HEK293 (cell line): ENCODE data around the gene QPCTL.
A peak's percentile ranks its signal among the peaks of the same experiment; 100 is the strongest.

Experiments used
- BCL11A ChIP-seq: fragments of 450-650 bp; formaldehyde crosslinking; IDR thresholded peaks from 2 replicates; pipeline ENCODE4 v1.5.1; 2016; ENCODE audit warnings: low read depth, missing biosample characterization, missing genetic modification characterization
- BCL11B ChIP-seq: fragments of 450-650 bp; formaldehyde crosslinking; IDR thresholded peaks from 2 replicates; pipeline ENCODE4 v1.5.1; 2016; ENCODE audit warnings: low read depth, missing biosample characterization, missing genetic modification characterization
- CTCF ChIP-seq: fragments of 450-650 bp; formaldehyde crosslinking; IDR thresholded peaks from 2 replicates; pipeline ENCODE4 v1.5.1; 2016; ENCODE audit warnings: missing biosample characterization, missing genetic modification characterization
- GLIS2 ChIP-seq: fragments of 450-650 bp; formaldehyde crosslinking; IDR thresholded peaks from 2 replicates; pipeline ENCODE4 v1.5.1; 2016; ENCODE audit warnings: missing biosample characterization, missing genetic modification characterization
- PRDM1 ChIP-seq: fragments of 450-650 bp; formaldehyde crosslinking; IDR thresholded peaks from 2 replicates; pipeline ENCODE4; 2016; ENCODE audit warnings: missing biosample characterization, missing genetic modification characterization
- PRDM10 ChIP-seq: fragments of 450-650 bp; formaldehyde crosslinking; IDR thresholded peaks from 2 replicates; pipeline ENCODE4 v1.5.1; 2016; ENCODE audit warnings: missing biosample characterization, missing genetic modification characterization
- PRDM4 ChIP-seq: fragments of 450-650 bp; formaldehyde crosslinking; IDR thresholded peaks from 2 replicates; pipeline ENCODE4 v1.5.1; 2017; ENCODE audit warnings: missing biosample characterization, missing genetic modification characterization
- ZBTB11 ChIP-seq: fragments of 450-650 bp; formaldehyde crosslinking; conservative IDR thresholded peaks from 2 replicates; pipeline ENCODE4 v1.5.1; 2016; ENCODE audit warnings: low read depth, missing biosample characterization, missing genetic modification characterization
- ZBTB48 ChIP-seq: fragments of 450-650 bp; formaldehyde crosslinking; IDR thresholded peaks from 2 replicates; pipeline ENCODE4 v1.5.1; 2016; ENCODE audit warnings: missing biosample characterization, missing genetic modification characterization
- ZEB2 ChIP-seq: fragments of 450-650 bp; formaldehyde crosslinking; IDR thresholded peaks from 2 replicates; pipeline ENCODE4 v1.5.1; 2016; ENCODE audit warnings: missing biosample characterization, missing genetic modification characterization
- ZFP37 ChIP-seq: fragments of 450-650 bp; formaldehyde crosslinking; IDR thresholded peaks from 2 replicates; pipeline ENCODE4 v1.5.1; 2016; ENCODE audit warnings: missing biosample characterization, missing genetic modification characterization
- ZNF18 ChIP-seq: fragments of 450-650 bp; formaldehyde crosslinking; IDR thresholded peaks from 2 replicates; pipeline ENCODE4 v1.5.1; 2016; ENCODE audit warnings: missing biosample characterization, missing genetic modification characterization
- ZNF221 ChIP-seq: fragments of 450-650 bp; formaldehyde crosslinking; IDR thresholded peaks from 2 replicates; pipeline ENCODE4 v1.5.1; 2017; ENCODE audit warnings: missing biosample characterization, missing genetic modification characterization, borderline replicate concordance
- ZNF274 ChIP-seq, 2 experiments: fragments of 200-500 bp in 1 of 2; fragments of 450-650 bp in 1 of 2; sonication (Bioruptor generic) in 1 of 2; formaldehyde crosslinking in 1 of 2; IDR thresholded peaks; 2 replicates each; pipeline versions ENCODE4 v1.5.1 to v1.6.1; 2014 to 2016; ENCODE audit warnings: borderline replicate concordance in 1 of 2, inconsistent platforms in 1 of 2, low read length in 1 of 2, missing biosample characterization in 1 of 2, missing genetic modification characterization in 1 of 2
- ZNF350 ChIP-seq: fragments of 450-650 bp; formaldehyde crosslinking; IDR thresholded peaks from 2 replicates; pipeline ENCODE4 v1.5.0; 2017; ENCODE audit warnings: missing biosample characterization, mild to moderate bottlenecking, missing genetic modification characterization
- ZNF391 ChIP-seq: fragments of 450-650 bp; formaldehyde crosslinking; IDR thresholded peaks from 2 replicates; pipeline ENCODE4 v1.5.1; 2016; ENCODE audit warnings: low read depth, missing biosample characterization, missing genetic modification characterization, borderline replicate concordance
- ZNF394 ChIP-seq: fragments of 450-650 bp; formaldehyde crosslinking; IDR thresholded peaks from 2 replicates; pipeline ENCODE4 v1.5.1; 2016; ENCODE audit warnings: missing biosample characterization, missing genetic modification characterization, mild to moderate bottlenecking, moderate library complexity, borderline replicate concordance
- ZNF560 ChIP-seq: fragments of 450-650 bp; formaldehyde crosslinking; IDR thresholded peaks from 2 replicates; pipeline ENCODE4 v1.5.1; 2017; ENCODE audit warnings: missing biosample characterization, missing genetic modification characterization, borderline replicate concordance
- ZNF639 ChIP-seq: fragments of 450-650 bp; formaldehyde crosslinking; IDR thresholded peaks from 2 replicates; pipeline ENCODE4 v1.5.1; 2016; ENCODE audit warnings: missing biosample characterization, missing genetic modification characterization
- ZNF658 ChIP-seq: fragments of 450-650 bp; formaldehyde crosslinking; IDR thresholded peaks from 2 replicates; pipeline ENCODE4; 2016; ENCODE audit warnings: missing biosample characterization, missing genetic modification characterization
- ZNF660 ChIP-seq: fragments of 450-650 bp; IDR thresholded peaks from 2 replicates; pipeline ENCODE4 v1.5.1; 2018; ENCODE audit warnings: missing biosample characterization, mild to moderate bottlenecking, missing genetic modification characterization
- ZXDB ChIP-seq: fragments of 450-650 bp; formaldehyde crosslinking; IDR thresholded peaks from 2 replicates; pipeline ENCODE4 v1.5.1; 2016; ENCODE audit warnings: missing biosample characterization, missing genetic modification characterization

QPCTL gene

GRCh38 chr19:45643024-45643926 is 49.2 kb upstream of the QPCTL start (continued):
- TF ChIP-seq PRDM10 (tag by site-specific recombination) (peak; percentile 43; the same call in 1 of the 2 replicates), ZBTB11 (0 out of 2 replicates have a peak, but pooled peaks have one; percentile 17), ZNF660 (tag by site-specific recombination) (peak; percentile 86), ZNF350 (tag by site-specific recombination) (no peak), BCL11B (tag by site-specific recombination) (peak; percentile 92), ZBTB48 (peak; percentile 52; the same call in 1 of the 2 replicates), PRDM1 (tag by site-specific recombination) (peak; percentile 52; the same call in 1 of the 2 replicates), CTCF (tag by site-specific recombination) (peak; percentile 95), GLIS2 (tag by site-specific recombination) (0 out of 2 replicates have a peak, but pooled peaks have one; percentile 4), ZNF391 (tag by site-specific recombination) (peak; percentile 57; the same call in 1 of the 2 replicates), ZNF394 (tag by site-specific recombination) (no peak), ZXDB (tag by site-specific recombination) (0 out of 2 replicates have a peak, but pooled peaks have one; percentile 22), BCL11A (tag by site-specific recombination) (peak; percentile 92), ZNF221 (no peak), ZNF274 (IDR thresholded peaks at IDR 0.05; ENCODE audit: low read length) (no peak), ZNF274 (tag by site-specific recombination; IDR thresholded peaks at IDR 0.05; ENCODE audit: borderline replicate concordance) (no peak), ZNF18 (tag by site-specific recombination) (no peak), ZNF560 (tag by site-specific recombination) (no peak), ZNF658 (tag by site-specific recombination) (no peak), ZFP37 (tag by site-specific recombination) (peak; percentile 35; the same call in 1 of the 2 replicates), ZNF639 (tag by site-specific recombination) (no peak), ZEB2 (tag by site-specific recombination) (peak; percentile 21; the same call in 1 of the 2 replicates), PRDM4 (tag by site-specific recombination) (0 out of 2 replicates have a peak, but pooled peaks have one; percentile 18)
